IMR-90 (cell line): ENCODE measurements around the gene GALNT16. TPM values are rescaled to one million over a fixed set of nuclear protein-coding genes. Genes with fewer than 3 reads are reported as not detected.

Experiments
- ATAC-seq: fragments of 200-7000 bp; cut with Tn5 transposase; 2 replicates; pipeline ENCODE4 v1.9.1; 2020; ENCODE audit warnings: low read depth, mild to moderate bottlenecking, moderate library complexity
- BruUV-seq: library from RNA; stranded (reverse); fragments of 400-500 nt; replicated peaks from 2 replicates; lab custom pipeline; 2021; lab: Mats Ljungman, UMichigan
- CTCF ChIA-PET: fragments of 300-600 bp; formaldehyde crosslinking; extraction: SDS; loops from one replicate; lab custom pipeline; 2021; ENCODE audit warnings: antibody characterized with exemption; lab: Yijun Ruan, JAX
- POLR2A ChIA-PET: fragments of 300-600 bp; sonication (Branson Sonifier 250); formaldehyde crosslinking; loops from one replicate; lab custom pipeline; 2022; ENCODE audit warnings: antibody characterized with exemption; ENCODE audit not compliant: unreplicated experiment; lab: Charles Lee
- DNase-seq: peaks from one replicate; pipeline ENCODE4 v3.0.0; 2013
- H2AFZ ChIP-seq: replicated peaks from 2 replicates; pipeline ENCODE3; 2013; ENCODE audit warnings: low read length, mild to moderate bottlenecking; ENCODE audit not compliant: poor library complexity
- H2AK5ac ChIP-seq: 2 replicates; pipeline ENCODE4 v1.6.1; 2013; ENCODE audit warnings: low read depth, low read length, inconsistent platforms
- H2AK9ac ChIP-seq: replicated peaks from 2 replicates; pipeline ENCODE3; 2013; ENCODE audit warnings: mild to moderate bottlenecking, low read depth, low read length, moderate library complexity; ENCODE audit not compliant: poor library complexity
- H2BK120ac ChIP-seq: 2 replicates; pipeline ENCODE4 v1.6.1; 2013; ENCODE audit warnings: low read depth, low read length, inconsistent platforms
- H2BK15ac ChIP-seq: 3 replicates; pipeline ENCODE4 v1.6.1; 2013; ENCODE audit warnings: low read depth, low read length, inconsistent platforms
- H2BK20ac ChIP-seq: 2 replicates; pipeline ENCODE4 v1.6.1; 2013; ENCODE audit warnings: low read depth, mild to moderate bottlenecking, inconsistent platforms, low read length, moderate library complexity
- H2BK5ac ChIP-seq: 2 replicates; pipeline ENCODE4 v1.6.1; 2013; ENCODE audit warnings: mild to moderate bottlenecking, low read depth, low read length, inconsistent platforms; ENCODE audit not compliant: poor library complexity, severe bottlenecking
- H3K14ac ChIP-seq: replicated peaks from 2 replicates; pipeline ENCODE4 v1.6.1; 2013; ENCODE audit warnings: low read depth, low read length, inconsistent platforms
- H3K18ac ChIP-seq: 2 replicates; pipeline ENCODE4 v1.6.1; 2013; ENCODE audit warnings: low read depth, low read length, control low read depth
- H3K23ac ChIP-seq: 2 replicates; pipeline ENCODE4 v1.6.1; 2013; ENCODE audit warnings: low read depth, low read length, inconsistent platforms
- H3K27ac ChIP-seq: 2 replicates; pipeline ENCODE4 v1.5.1; 2013; ENCODE audit warnings: mild to moderate bottlenecking, control low read depth, low read length; ENCODE audit not compliant: insufficient read depth
- H3K27me3 ChIP-seq: 2 replicates; pipeline ENCODE4 v1.6.1; 2013; ENCODE audit warnings: low read length; ENCODE audit not compliant: control insufficient read depth, insufficient read depth
- H3K36me3 ChIP-seq: 2 replicates; pipeline ENCODE4 v1.6.1; 2013; ENCODE audit warnings: low read length, mixed read lengths; ENCODE audit not compliant: control insufficient read depth, insufficient read depth
- H3K4ac ChIP-seq: 2 replicates; pipeline ENCODE4 v1.6.1; 2013; ENCODE audit warnings: low read depth, low read length, inconsistent platforms
- H3K4me1 ChIP-seq: 2 replicates; pipeline ENCODE4 v1.6.1; 2013; ENCODE audit warnings: low read length, mixed read lengths; ENCODE audit not compliant: control insufficient read depth, insufficient read depth
- H3K4me2 ChIP-seq: 2 replicates; pipeline ENCODE4 v1.6.1; 2013; ENCODE audit warnings: low read depth, mild to moderate bottlenecking, control low read depth, low read length, moderate library complexity
- H3K4me3 ChIP-seq: 2 replicates; pipeline ENCODE4 v1.5.1; 2013; ENCODE audit warnings: low read depth, mild to moderate bottlenecking, control low read depth, low read length, moderate library complexity; ENCODE audit not compliant: insufficient read depth
- H3K56ac ChIP-seq: 2 replicates; pipeline ENCODE4 v1.6.1; 2013; ENCODE audit warnings: low read length, inconsistent platforms; ENCODE audit not compliant: insufficient read depth; ENCODE audit errors: extremely low read depth
- H3K79me1 ChIP-seq, 2 experiments: 2 replicates each; pipeline ENCODE4 v1.6.1; 2013; ENCODE audit warnings: low read length in 2 of 2, inconsistent platforms in 1 of 2, low read depth in 1 of 2
- H3K9ac ChIP-seq: 2 replicates; pipeline ENCODE4 v1.6.1; 2013; ENCODE audit warnings: low read depth, low read length, control low read depth
- H3K9me1 ChIP-seq: 2 replicates; pipeline ENCODE4 v1.6.1; 2013; ENCODE audit warnings: low read length, inconsistent platforms; ENCODE audit not compliant: insufficient read depth
- H3K9me3 ChIP-seq: 2 replicates; pipeline ENCODE4 v1.6.1; 2013; ENCODE audit warnings: low read length; ENCODE audit not compliant: control insufficient read depth, insufficient read depth
- H4K20me1 ChIP-seq: 2 replicates; pipeline ENCODE4 v1.6.1; 2013; ENCODE audit warnings: low read length, inconsistent platforms; ENCODE audit not compliant: insufficient read depth
- H4K5ac ChIP-seq: 2 replicates; pipeline ENCODE4 v1.6.1; 2013; ENCODE audit warnings: mild to moderate bottlenecking, low read depth, low read length, control low read depth
- H4K8ac ChIP-seq, 2 experiments: 2 replicates each; pipeline ENCODE4 v1.6.1; 2013; ENCODE audit warnings: low read depth in 2 of 2, low read length in 2 of 2, control low read depth in 1 of 2, inconsistent platforms in 1 of 2
- H4K91ac ChIP-seq: 2 replicates; pipeline ENCODE4 v1.6.1; 2013; ENCODE audit warnings: low read depth, low read length, inconsistent platforms; ENCODE audit not compliant: insufficient read depth
- BHLHE40 ChIP-seq: fragments of 150-350 bp; IDR thresholded peaks from 2 replicates; pipeline ENCODE4 v1.6.1; 2016; ENCODE audit warnings: mild to moderate bottlenecking, low read depth, low read length
- CEBPB ChIP-seq: IDR thresholded peaks from 2 replicates; pipeline ENCODE4 v1.6.1; 2012; ENCODE audit warnings: low read depth, low read length, improper control_type of control experiment
- FOS ChIP-seq: fragments of 150-350 bp; IDR thresholded peaks from 2 replicates; pipeline ENCODE4 v1.6.1; 2016; ENCODE audit warnings: low read depth, low read length
- MXI1 ChIP-seq: IDR thresholded peaks from 2 replicates; pipeline ENCODE4 v1.6.1; 2012; ENCODE audit warnings: low read depth, mild to moderate bottlenecking, low read length, moderate library complexity, borderline replicate concordance
- WGBS, 2 experiments: methylation state at CpG; one replicate each; pipeline versions ENCODE4 v1.1.5 to v1.1.7; 2013; ENCODE audit warnings: missing lambda C conversion rate in 2 of 2; ENCODE audit not compliant: insufficient read length in 1 of 2; ENCODE audit errors: extremely low coverage in 2 of 2; 5-methylcytosine and 5-hydroxymethylcytosine counted together
- dilution Hi-C: fragments of 300-500 bp; cut with HindIII; formaldehyde crosslinking; loops from one replicate; pipeline ENCODE4 v1.14.3; 2018; ENCODE audit warnings: low sequenced_read_pairs; ENCODE audit not compliant: unreplicated experiment
- in situ Hi-C: fragments of 300-500 bp; cut with MboI; formaldehyde crosslinking; loops from 3 replicates; pipeline ENCODE4 v1.14.3; 2019; ENCODE audit warnings: low sequenced_read_pairs, inconsistent platforms, mixed read lengths
- intact Hi-C: fragments of 100-400 bp; cut with micrococcal nuclease; formaldehyde crosslinking; loops from 2 replicates; pipeline ENCODE4 v1.10.0; 2022
- polyA plus RNA-seq, 3 experiments: library from polyadenylated mRNA; depleted of rRNA; stranded (reverse); fragments of >200 nt; gene quantifications; 2 replicates each; pipeline ENCODE4 v1.2.3, GENCODE V29; 2012; ENCODE audit warnings: low replicate concordance in 1 of 3
- total RNA-seq: library from RNA; depleted of rRNA; stranded (reverse); fragments of >200 nt; gene quantifications from 2 replicates; pipeline ENCODE4 v1.2.3, GENCODE V29; 2012

GALNT16 gene
- total and polyA plus RNA-seq, 2 of the 4 experiments (the other 2 are of a cell fraction): 0.36 to 1.5 TPM

DNA sequence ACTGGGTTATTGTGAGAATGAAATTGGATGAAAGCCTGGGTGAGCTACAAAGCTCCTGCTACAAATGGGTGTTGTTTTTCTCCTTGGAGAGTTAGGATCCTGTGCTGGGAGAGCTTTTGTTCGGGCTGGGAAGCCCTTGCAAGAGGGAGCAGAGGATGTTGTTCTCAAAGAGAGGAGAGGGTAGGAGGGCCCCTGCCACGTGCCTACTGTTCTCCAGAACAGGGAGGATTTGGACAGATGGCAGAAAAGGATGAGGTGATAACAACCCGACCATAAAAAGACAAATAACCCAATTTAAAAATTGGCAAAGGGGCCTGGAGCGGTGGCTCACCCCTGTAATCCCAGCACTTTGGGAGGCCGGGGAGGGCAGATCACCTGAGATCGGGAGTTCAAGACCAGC lies 68.8 kb downstream of the GALNT16 start:
- Histone ChIP-seq H3K9me3 (no peaks in the 10 kb centered on the region), H2AK5ac (no peak overlapping the region), H3K56ac (no peak overlapping the region), H2BK20ac (no peak overlapping the region), H4K91ac (no peak overlapping the region), H3K23ac (no peak overlapping the region), H3K18ac (no peak overlapping the region), H4K8ac (no peak overlapping the region), H3K27me3 (peaks cover 36% of the 10 kb centered on the region), H2AK9ac (no peak overlapping the region), H3K4me1 (no peaks in the 10 kb centered on the region), H3K4ac (no peak overlapping the region), H3K4me2 (no peak overlapping the region), H3K14ac (no peak overlapping the region), H2BK15ac (no peak overlapping the region), H3K27ac (no peak overlapping the region), H3K36me3 (no peaks in the 10 kb centered on the region), H4K20me1 (no peaks in the 10 kb centered on the region), H4K5ac (no peak overlapping the region), H3K79me1 (no peaks in the 10 kb centered on the region), H3K9me1 (no peaks in the 10 kb centered on the region; the same call in 1 of the 2 replicates), H3K9ac (no peak overlapping the region), H2BK5ac (no peak overlapping the region), H2AFZ (no peak overlapping the region), H2BK120ac (no peak overlapping the region), H3K4me3 (no peak overlapping the region)
- DNase-seq (no peak), ATAC-seq (no peak)
- CTCF ChIA-PET: no interaction called here
- in situ Hi-C loops (no loop called here), dilution Hi-C loops (no loop called here), intact Hi-C loops (no loop called here)
- 90% methylated on average over 2 of the region's 6 CpGs; no CpG with 5 or more reads in 1 of the 2 experiments for WGBS, 2 experiments
- no peak for TF ChIP-seq BHLHE40
- TF ChIP-seq CEBPB: no peak
- no peak for TF ChIP-seq MXI1
- no peak for TF ChIP-seq FOS
- POLR2A ChIA-PET: no interaction called here
- no TSS peak for BruUV-seq
